Neural crest cell (in vitro differentiated cells): ENCODE data around the gene FOXM1. TPM values are rescaled to one million over a fixed set of nuclear protein-coding genes. Genes with fewer than 3 reads are reported as not detected.

Experiments
- DNase-seq: peaks from one replicate; pipeline ENCODE4 v3.0.0; 2021; ENCODE audit warnings: low read depth, mixed read lengths, low spot score
- H3K27ac Mint-ChIP-seq: one replicate; pipeline ENCODE4 v1.8.0; 2021; ENCODE audit warnings: mild to moderate bottlenecking, mixed read lengths; ENCODE audit not compliant: unreplicated experiment
- H3K27me3 Mint-ChIP-seq: 2 replicates; pipeline ENCODE4 v1.8.0; 2021; ENCODE audit warnings: low read depth, mild to moderate bottlenecking, mixed read lengths
- H3K36me3 Mint-ChIP-seq: 2 replicates; pipeline ENCODE4 v1.8.0; 2021; ENCODE audit warnings: low read depth, mild to moderate bottlenecking, mixed read lengths
- H3K4me1 Mint-ChIP-seq: 2 replicates; pipeline ENCODE4 v1.8.0; 2021; ENCODE audit warnings: mixed read lengths
- H3K4me3 Mint-ChIP-seq: one replicate; pipeline ENCODE4 v1.8.0; 2021; ENCODE audit warnings: mild to moderate bottlenecking, mixed read lengths
- H3K9me3 Mint-ChIP-seq: 2 replicates; pipeline ENCODE4 v1.8.0; 2021; ENCODE audit warnings: mixed read lengths
- CTCF ChIP-seq: fragments of 200-600 bp; sonication (generic); conservative IDR thresholded peaks from 2 replicates; pipeline ENCODE4 v1.5.0; 2021; ENCODE audit warnings: antibody characterized with exemption, mild to moderate bottlenecking
- total RNA-seq: library from RNA; stranded (reverse); gene quantifications from 2 replicates; pipeline ENCODE4 v1.2.1, GENCODE V29; 2021

FOXM1 gene
- total RNA-seq, 1 donor from 2014 or later, result 147 TPM

- no peak overlapping the region for H3K27ac Mint-ChIP-seq
- no peak overlapping the region for H3K4me3 Mint-ChIP-seq
- peaks cover 23% of the 10 kb centered on the region for H3K36me3 Mint-ChIP-seq
- peaks cover 26% of the 10 kb centered on the region for H3K4me1 Mint-ChIP-seq
- no peak for DNase-seq
- H3K27me3 Mint-ChIP-seq, result no peaks in the 10 kb centered on the region
- no peak for TF ChIP-seq CTCF
- H3K9me3 Mint-ChIP-seq, result no peaks in the 10 kb centered on the region
These were observed 47.7 kb downstream of the FOXM1 start for GRCh38 chr12:2829275-2829674.

- Mint-ChIP-seq H3K36me3 (peaks cover 22% of the 10 kb centered on the region), H3K27me3 (no peaks in the 10 kb centered on the region), H3K27ac (peak overlapping the region; percentile 87), H3K4me1 (peaks cover 19% of the 10 kb centered on the region), H3K9me3 (no peaks in the 10 kb centered on the region), H3K4me3 (no peak overlapping the region)
- no peak for DNase-seq
- no peak for TF ChIP-seq CTCF
These were observed 50.1 kb downstream of the FOXM1 start for GRCh38 chr12:2826721-2827515.

GRCh38 chr12:2826036-2826435 is 50.9 kb downstream of the FOXM1 start:
- H3K4me3 Mint-ChIP-seq, result no peak overlapping the region

GRCh38 chr12:2825132-2825531 is 51.8 kb downstream of the FOXM1 start:
- peak overlapping the region; percentile 1 for H3K4me3 Mint-ChIP-seq
- no peak for DNase-seq
- H3K36me3 Mint-ChIP-seq, result peaks cover 14% of the 10 kb centered on the region
- peaks cover 19% of the 10 kb centered on the region for H3K4me1 Mint-ChIP-seq
- TF ChIP-seq CTCF, result no peak
- H3K9me3 Mint-ChIP-seq, result no peaks in the 10 kb centered on the region
- no peaks in the 10 kb centered on the region for H3K27me3 Mint-ChIP-seq
- peak overlapping the region; percentile 78 for H3K27ac Mint-ChIP-seq

More at GRCh38 chr12:2826036-2826435, 50.9 kb downstream of the FOXM1 start:
- no peak for TF ChIP-seq CTCF
- Mint-ChIP-seq H3K27ac (no peak overlapping the region), H3K9me3 (no peaks in the 10 kb centered on the region), H3K36me3 (peaks cover 17% of the 10 kb centered on the region), H3K27me3 (no peaks in the 10 kb centered on the region), H3K4me1 (peaks cover 19% of the 10 kb centered on the region)
- no peak for DNase-seq

GRCh38 chr12:2824541-2824940 is 52.4 kb downstream of the FOXM1 start:
- Mint-ChIP-seq H3K4me1 (peaks cover 19% of the 10 kb centered on the region), H3K4me3 (no peak overlapping the region), H3K9me3 (no peaks in the 10 kb centered on the region), H3K27ac (no peak overlapping the region), H3K27me3 (no peaks in the 10 kb centered on the region), H3K36me3 (peaks cover 13% of the 10 kb centered on the region)
- TF ChIP-seq CTCF, result no peak
- DNase-seq, result no peak
